Glomerular endothelial cell (primary cell): Measurements from ENCODE around the gene ZNF530. TPM values are rescaled to one million over a fixed set of nuclear protein-coding genes. Genes with fewer than 3 reads are reported as not detected.
A peak's percentile ranks its signal among the peaks of the same experiment; 100 is the strongest.

ENCODE experiments used
- DNase-seq: peaks from one replicate; pipeline ENCODE4 v3.0.0-alpha.2; 2011; ENCODE audit warnings: low read depth, low spot score; ENCODE audit errors: extremely low read depth
- total RNA-seq: library from RNA; depleted of rRNA; stranded (reverse); fragments of >200 nt; gene quantifications from 2 replicates; pipeline ENCODE4 v1.2.3, GENCODE V29; 2015

The ZNF530 gene
- total RNA-seq, 1 donor from 2014 or later = 6.4 TPM

- DNase-seq = peak; percentile 60
These were observed 14.5 kb downstream of the ZNF530 start, which contains the start of gene ZNF134 for GRCh38 chr19:57613941-57614743. Gene ZNF134, plus strand, starts transcription at chr19:57614242. Its CDS starts 5,227 bp downstream, at chr19:57619469.

DNA sequence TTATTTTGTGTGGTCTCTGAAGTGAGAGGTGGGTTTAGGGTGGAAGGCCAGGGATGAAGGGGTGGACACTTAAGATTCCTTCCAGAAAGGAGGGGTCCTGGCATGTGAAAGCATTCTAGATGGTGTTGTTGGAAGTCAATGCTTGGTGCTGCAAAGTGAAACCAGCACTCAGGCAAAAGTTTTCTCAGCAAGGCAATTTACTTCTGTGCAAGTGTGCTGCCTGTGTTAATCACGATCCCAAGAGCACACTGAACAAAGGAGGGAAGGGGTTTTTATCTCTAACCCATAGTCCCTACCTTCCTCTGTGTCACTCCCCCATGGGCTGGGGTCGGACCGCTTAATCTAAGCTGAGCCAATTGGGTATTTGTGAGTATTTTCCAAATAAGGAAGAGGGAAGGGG, 15.7 kb downstream of the ZNF530 start:
- DNase-seq = no peak

- no peak for DNase-seq
These were observed 21.1 kb downstream of the ZNF530 start for GRCh38 chr19:57620673-57621348.

GRCh38 chr19:57623091-57623490, 23.4 kb downstream of the ZNF530 start:
- DNase-seq = no peak

- peak; percentile 58 for DNase-seq
These were observed 33.5 kb downstream of the ZNF530 start, which contains the start of gene ZNF211 for GRCh38 chr19:57632987-57633831. Gene ZNF211, plus strand, starts transcription at chr19:57633168. Its CDS starts 179 bp downstream, at chr19:57633347.

- no peak for DNase-seq
These were observed 34.1 kb downstream of the ZNF530 start for GRCh38 chr19:57633832-57634131.

DNA sequence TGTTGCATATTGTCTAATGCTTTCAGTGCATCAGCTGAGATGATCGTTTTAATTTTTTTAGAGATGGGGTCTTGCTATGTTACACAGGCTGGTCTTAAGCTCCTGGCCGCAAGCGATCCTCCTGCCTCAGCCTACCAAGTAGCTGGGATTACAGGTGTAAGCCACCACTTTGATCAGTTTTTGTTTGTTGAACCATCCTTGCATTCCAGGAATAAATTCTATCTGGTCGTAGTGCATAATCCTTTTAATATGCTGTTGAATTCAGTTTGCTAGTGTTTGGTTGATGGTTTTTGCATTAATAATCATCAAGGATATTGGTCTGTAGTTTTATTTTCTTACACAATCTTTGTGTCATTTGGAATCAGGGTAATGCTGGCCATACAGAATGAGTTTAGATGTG, 37.7 kb downstream of the ZNF530 start:
- no peak for DNase-seq

- no peak for DNase-seq
These were observed 42.1 kb downstream of the ZNF530 start for GRCh38 chr19:57641715-57642234.

GRCh38 chr19:57642396-57643046, 42.8 kb downstream of the ZNF530 start:
- no peak for DNase-seq

DNA sequence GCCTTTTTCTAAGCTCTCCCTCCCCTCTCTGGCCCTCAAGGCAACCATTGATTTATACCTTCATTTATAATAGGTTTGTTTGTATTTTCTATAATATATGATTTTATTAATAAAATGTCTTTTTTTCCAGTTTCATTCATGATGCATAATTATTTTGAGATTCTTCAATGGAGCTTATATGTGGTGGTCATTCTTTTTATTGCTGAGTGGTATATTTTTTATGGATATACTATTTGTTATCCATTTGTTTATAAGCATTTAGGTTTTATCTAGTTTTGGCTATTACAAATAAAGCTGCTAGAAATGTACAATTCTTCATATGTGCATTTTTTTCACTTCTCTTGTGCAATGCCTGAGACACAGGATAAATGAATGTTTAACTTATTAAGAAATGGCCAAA, 44.0 kb downstream of the ZNF530 start:
- no peak for DNase-seq

GRCh38 chr19:57648331-57649003, 48.8 kb downstream of the ZNF530 start:
- no peak for DNase-seq

DNA sequence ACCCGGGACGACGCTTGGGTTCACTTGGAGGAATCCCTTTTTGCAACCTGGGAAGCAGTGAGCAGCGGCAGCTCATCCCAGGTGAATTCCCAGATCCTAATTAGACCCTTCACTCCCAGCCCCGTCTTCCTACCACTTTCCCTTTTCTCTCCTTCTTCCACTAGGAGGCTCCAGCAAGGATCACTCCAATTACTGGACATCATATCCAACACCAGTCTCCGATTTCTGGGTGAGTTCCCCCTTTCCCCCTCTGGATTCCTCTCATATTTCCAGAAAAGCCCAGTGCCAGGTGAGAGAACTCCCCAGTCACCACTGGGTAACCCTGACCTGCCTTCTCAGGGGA, 51.9 kb downstream of the ZNF530 start:
- no peak for DNase-seq

GRCh38 chr19:57653689-57654088, 54.0 kb downstream of the ZNF530 start:
- no peak for DNase-seq

- DNase-seq = no peak
These were observed 55.8 kb downstream of the ZNF530 start for GRCh38 chr19:57655443-57655842.

GRCh38 chr19:57656346-57656745, 56.7 kb downstream of the ZNF530 start:
- no peak for DNase-seq

Other genes with a start within 250 kb of the ZNF530 start
- gene ZNF304, start 248.6 kb upstream of the ZNF530 start, total RNA-seq = 6.3 and 7.2 TPM in 2 replicates
- gene TRAPPC2B, start 236.3 kb upstream of the ZNF530 start, total RNA-seq = 23.5 and 24.6 TPM in 2 replicates
- gene ZNF547, start 236.3 kb upstream of the ZNF530 start, total RNA-seq = 2.3 and 6.1 TPM in 2 replicates
- 9.9 and 13.8 TPM in 2 replicates for gene ZNF548, start 210.0 kb upstream of the ZNF530 start, total RNA-seq
- 3.0 and 5.1 TPM in 2 replicates for gene ZNF17, start 188.7 kb upstream of the ZNF530 start, total RNA-seq
- gene ZNF749, start 164.6 kb upstream of the ZNF530 start, total RNA-seq = 7.5 and 8.0 TPM in 2 replicates
- 0.39 and 0.76 TPM in 2 replicates for gene VN1R1, start 142.7 kb upstream of the ZNF530 start, total RNA-seq
- 11.3 and 13.4 TPM in 2 replicates for gene ZNF772, start 122.3 kb upstream of the ZNF530 start, total RNA-seq
- 4.1 and 7.9 TPM in 2 replicates for gene ZNF419, start 112.1 kb upstream of the ZNF530 start, total RNA-seq
- gene ZNF773, start 99.9 kb upstream of the ZNF530 start, total RNA-seq = 6.0 and 9.1 TPM in 2 replicates
- gene ZNF549, start 72.5 kb upstream of the ZNF530 start, total RNA-seq = 3.2 and 4.5 TPM in 2 replicates
- 5.1 and 8.6 TPM in 2 replicates for gene ZNF550, start 40.0 kb upstream of the ZNF530 start, total RNA-seq
- 4.4 and 5.0 TPM in 2 replicates for gene ZNF416, start 21.0 kb upstream of the ZNF530 start, total RNA-seq
- 3.9 and 6.7 TPM in 2 replicates for gene ZIK1, start 15.7 kb upstream of the ZNF530 start, total RNA-seq
- gene ZNF134, start 14.4 kb downstream of the ZNF530 start, total RNA-seq = 12.6 and 18.8 TPM in 2 replicates
- 8.1 and 12.7 TPM in 2 replicates for gene ZNF211, start 33.3 kb downstream of the ZNF530 start, total RNA-seq
- gene ZSCAN4, start 69.0 kb downstream of the ZNF530 start, total RNA-seq = not detected in 2 replicates
- 3.8 and 8.8 TPM in 2 replicates for gene ZNF551, start 82.1 kb downstream of the ZNF530 start, total RNA-seq
- gene ZNF154, start 109.3 kb downstream of the ZNF530 start, total RNA-seq = 1.1 and 4.2 TPM in 2 replicates
- gene ZNF671, start 127.7 kb downstream of the ZNF530 start, total RNA-seq = 4.4 and 5.4 TPM in 2 replicates
- gene ZNF776, start 146.9 kb downstream of the ZNF530 start, total RNA-seq = 8.3 and 13.6 TPM in 2 replicates
- gene ZNF586, start 169.8 kb downstream of the ZNF530 start, total RNA-seq = 13.3 and 14.2 TPM in 2 replicates
- 2.7 and 4.3 TPM in 2 replicates for gene ZNF552, start 215.0 kb downstream of the ZNF530 start, total RNA-seq
- 7.1 and 17.7 TPM in 2 replicates for gene ZNF587B, start 230.4 kb downstream of the ZNF530 start, total RNA-seq
- 20.6 and 30.7 TPM in 2 replicates for gene ZNF587, start 250.0 kb downstream of the ZNF530 start, total RNA-seq